ENCODE data around the gene UQCR10. TPM values are rescaled to one million over a fixed set of nuclear protein-coding genes. Genes with fewer than 3 reads are reported as not detected.

Gene UQCR10
- total and polyA plus RNA-seq, 2 donors from 2014 or later: 78.7 to 479 TPM

DNA sequence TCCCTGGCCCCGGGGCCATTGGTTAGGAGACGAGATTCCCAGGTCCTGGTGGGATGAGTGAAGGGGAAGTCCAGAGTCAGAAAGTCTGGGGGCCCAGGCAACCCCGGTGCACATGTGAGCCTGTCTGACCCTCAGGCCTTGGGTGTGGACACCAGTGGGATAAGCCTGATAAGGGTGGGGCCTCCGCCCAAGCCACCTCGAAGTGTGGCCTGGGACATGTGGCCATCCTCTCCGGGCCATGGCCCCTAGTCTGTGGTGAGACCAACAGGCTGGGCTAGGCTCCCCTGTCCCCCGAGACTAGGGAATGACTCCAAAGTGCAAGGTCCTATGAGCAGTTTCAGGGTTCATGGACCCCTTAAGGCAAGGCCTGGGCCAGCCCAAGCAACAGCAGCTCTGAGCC, 41.1 kb upstream of the UQCR10 start:
- no peak overlapping the region for H3K4me3 ChIP-seq (ENCODE audit: low read length in 3 of 3)
- H3K9ac ChIP-seq (ENCODE audit: low read length in 3 of 3): no peak overlapping the region
- TF ChIP-seq, protein P1, sequence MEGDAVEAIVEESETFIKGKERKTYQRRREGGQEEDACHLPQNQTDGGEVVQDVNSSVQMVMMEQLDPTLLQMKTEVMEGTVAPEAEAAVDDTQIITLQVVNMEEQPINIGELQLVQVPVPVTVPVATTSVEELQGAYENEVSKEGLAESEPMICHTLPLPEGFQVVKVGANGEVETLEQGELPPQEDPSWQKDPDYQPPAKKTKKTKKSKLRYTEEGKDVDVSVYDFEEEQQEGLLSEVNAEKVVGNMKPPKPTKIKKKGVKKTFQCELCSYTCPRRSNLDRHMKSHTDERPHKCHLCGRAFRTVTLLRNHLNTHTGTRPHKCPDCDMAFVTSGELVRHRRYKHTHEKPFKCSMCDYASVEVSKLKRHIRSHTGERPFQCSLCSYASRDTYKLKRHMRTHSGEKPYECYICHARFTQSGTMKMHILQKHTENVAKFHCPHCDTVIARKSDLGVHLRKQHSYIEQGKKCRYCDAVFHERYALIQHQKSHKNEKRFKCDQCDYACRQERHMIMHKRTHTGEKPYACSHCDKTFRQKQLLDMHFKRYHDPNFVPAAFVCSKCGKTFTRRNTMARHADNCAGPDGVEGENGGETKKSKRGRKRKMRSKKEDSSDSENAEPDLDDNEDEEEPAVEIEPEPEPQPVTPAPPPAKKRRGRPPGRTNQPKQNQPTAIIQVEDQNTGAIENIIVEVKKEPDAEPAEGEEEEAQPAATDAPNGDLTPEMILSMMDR (IDR thresholded peaks at IDR 0.05; ENCODE audit: borderline replicate concordance, extremely low read depth, insufficient read depth): no peak
- no peaks in the 10 kb centered on the region for H3K9me3 ChIP-seq (ENCODE audit: control insufficient read depth in 2 of 3, insufficient read depth in 1 of 3, low read length in 3 of 3)
- peaks cover 3% of the 10 kb centered on the region for H3K27me3 ChIP-seq (ENCODE audit: control insufficient read depth, insufficient read depth, low read length)
- H3K4me1 ChIP-seq (ENCODE audit: control insufficient read depth in 2 of 3, insufficient read depth in 2 of 3, low read depth in 1 of 3, low read length in 3 of 3): no peaks in the 10 kb centered on the region
- no peak overlapping the region for H3K27ac ChIP-seq (ENCODE audit: low read depth in 2 of 2, low read length in 2 of 2)
- FAIRE-seq (no peak), DNase-seq (no peak)
- H3K36me3 ChIP-seq (ENCODE audit: control insufficient read depth in 2 of 3, insufficient read depth in 3 of 3, low read length in 3 of 3): no peaks in the 10 kb centered on the region
- intact Hi-C loops (cut with DNase I): no loop called here

DNA sequence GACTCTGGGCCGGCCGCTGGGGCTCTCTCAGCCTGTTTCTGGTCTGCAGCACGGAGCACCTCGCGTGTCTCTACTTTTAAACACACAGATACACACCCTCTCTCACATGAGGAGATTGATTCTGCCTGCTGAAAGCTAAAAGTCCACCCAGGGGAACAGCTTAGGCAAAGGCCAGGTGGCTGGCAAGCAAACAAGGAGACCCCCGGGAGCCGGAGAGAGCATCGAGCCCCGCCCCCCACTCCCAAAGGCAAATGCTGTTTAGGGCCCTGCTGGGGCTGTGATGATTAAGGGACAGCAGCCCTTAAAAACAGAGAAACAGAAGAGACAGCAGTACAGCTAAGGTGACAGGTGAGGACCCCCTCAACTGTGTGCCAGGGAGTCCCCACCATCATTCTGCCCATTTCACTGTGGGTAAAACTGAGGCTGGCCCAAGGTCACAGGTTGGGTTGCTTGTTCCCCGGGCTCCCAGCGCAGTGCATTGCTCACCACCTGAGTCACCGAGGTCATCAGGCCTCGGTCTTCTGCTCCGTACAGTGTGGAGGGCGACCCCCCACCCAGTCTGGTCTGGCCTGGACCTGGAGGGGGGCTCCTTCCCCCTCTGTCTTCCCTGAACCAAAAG, 40.5 kb upstream of the UQCR10 start:
- H3K9ac ChIP-seq (ENCODE audit: low read length in 3 of 3): no peak overlapping the region
- no peaks in the 10 kb centered on the region for H3K9me3 ChIP-seq (ENCODE audit: control insufficient read depth in 2 of 3, insufficient read depth in 1 of 3, low read length in 3 of 3)
- H3K4me3 ChIP-seq (ENCODE audit: low read length in 3 of 3): no peak overlapping the region
- H3K27ac ChIP-seq (ENCODE audit: low read depth in 2 of 2, low read length in 2 of 2): no peak overlapping the region
- H3K27me3 ChIP-seq (ENCODE audit: control insufficient read depth, insufficient read depth, low read length): no peaks in the 10 kb centered on the region
- FAIRE-seq: no peak
- intact Hi-C loops (cut with DNase I): no loop called here
- no peaks in the 10 kb centered on the region for H3K4me1 ChIP-seq (ENCODE audit: control insufficient read depth in 2 of 3, insufficient read depth in 2 of 3, low read depth in 1 of 3, low read length in 3 of 3)
- H3K36me3 ChIP-seq (ENCODE audit: control insufficient read depth in 2 of 3, insufficient read depth in 3 of 3, low read length in 3 of 3): no peaks in the 10 kb centered on the region
- TF ChIP-seq, protein P1 (IDR thresholded peaks at IDR 0.05; ENCODE audit: borderline replicate concordance, extremely low read depth, insufficient read depth): no peak
- no peak for DNase-seq

DNA sequence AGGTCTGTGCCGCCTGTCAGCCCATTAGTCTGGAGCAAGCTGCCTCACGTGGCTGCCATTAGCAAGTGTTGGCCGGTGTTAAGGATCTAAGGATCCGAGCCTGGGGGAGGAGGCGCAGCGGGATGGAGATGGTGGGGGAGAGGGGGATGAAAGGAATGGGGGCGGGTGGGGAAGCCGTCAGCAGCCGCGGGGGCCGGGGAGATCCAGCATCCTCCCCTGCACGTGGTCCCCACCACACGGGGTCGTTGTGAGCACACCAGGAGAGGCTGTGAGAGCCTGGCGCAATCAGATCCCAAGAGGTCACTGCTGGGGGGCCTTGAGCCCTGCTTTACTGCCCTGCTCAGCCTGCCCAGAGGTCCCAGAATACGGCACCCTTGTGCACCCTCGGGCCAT, 40.0 kb upstream of the UQCR10 start:
- intact Hi-C loops (cut with DNase I): no loop called here
- DNase-seq (peak; percentile 68 to 81 (median 78)), FAIRE-seq (no peak)
- Histone ChIP-seq H3K4me3 (ENCODE audit: low read length in 3 of 3) (no peak overlapping the region), H3K9ac (ENCODE audit: low read length in 3 of 3) (no peak overlapping the region), H3K27me3 (ENCODE audit: control insufficient read depth, insufficient read depth, low read length) (no peaks in the 10 kb centered on the region), H3K9me3 (ENCODE audit: control insufficient read depth in 2 of 3, insufficient read depth in 1 of 3, low read length in 3 of 3) (no peaks in the 10 kb centered on the region), H3K4me1 (ENCODE audit: control insufficient read depth in 2 of 3, insufficient read depth in 2 of 3, low read depth in 1 of 3, low read length in 3 of 3) (no peaks in the 10 kb centered on the region), H3K36me3 (ENCODE audit: control insufficient read depth in 2 of 3, insufficient read depth in 3 of 3, low read length in 3 of 3) (no peaks in the 10 kb centered on the region), H3K27ac (ENCODE audit: low read depth in 2 of 2, low read length in 2 of 2) (no peak overlapping the region)
- TF ChIP-seq, protein P1 (IDR thresholded peaks at IDR 0.05; ENCODE audit: borderline replicate concordance, extremely low read depth, insufficient read depth): no peak

DNA sequence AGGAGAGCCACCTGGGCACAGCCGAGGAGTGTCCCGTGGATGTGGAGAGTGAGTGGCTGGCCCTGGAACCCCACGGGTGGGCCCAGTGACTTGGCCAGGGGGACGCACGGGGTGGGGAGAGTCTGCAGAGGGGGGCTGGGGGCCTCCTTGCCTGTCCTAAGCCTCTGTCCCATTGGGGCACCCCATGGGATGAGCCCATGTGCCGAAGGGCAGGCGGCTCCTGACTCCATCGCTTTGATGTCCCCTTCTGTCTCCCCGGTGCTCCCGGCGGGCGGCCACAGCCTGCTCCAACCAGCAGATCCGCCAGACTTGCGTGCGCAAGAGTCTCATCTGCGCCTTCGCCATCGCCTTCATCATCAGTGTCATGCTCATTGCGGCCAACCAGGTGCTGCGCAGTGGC, 38.0 kb upstream of the UQCR10 start:
- DNase-seq: no peak
- Histone ChIP-seq H3K4me1 (ENCODE audit: control insufficient read depth in 2 of 3, insufficient read depth in 2 of 3, low read depth in 1 of 3, low read length in 3 of 3) (no peaks in the 10 kb centered on the region), H3K36me3 (ENCODE audit: control insufficient read depth in 2 of 3, insufficient read depth in 3 of 3, low read length in 3 of 3) (no peaks in the 10 kb centered on the region), H3K27me3 (ENCODE audit: control insufficient read depth, insufficient read depth, low read length) (no peaks in the 10 kb centered on the region), H3K4me3 (ENCODE audit: low read length in 3 of 3) (no peak overlapping the region), H3K27ac (ENCODE audit: low read depth in 2 of 2, low read length in 2 of 2) (no peak overlapping the region), H3K9ac (ENCODE audit: low read length in 3 of 3) (no peak overlapping the region), H3K9me3 (ENCODE audit: control insufficient read depth in 2 of 3, insufficient read depth in 1 of 3, low read length in 3 of 3) (no peaks in the 10 kb centered on the region)
- intact Hi-C loops (cut with DNase I): no loop called here
- no peak for FAIRE-seq
- TF ChIP-seq, protein P1 (IDR thresholded peaks at IDR 0.05; ENCODE audit: borderline replicate concordance, extremely low read depth, insufficient read depth): no peak
